ENCODE measurements around the gene LRRC57.

LRRC57 gene

GRCh38 chr15:42499858-42500609 is 48.6 kb downstream of the LRRC57 start:
- no peaks in the 10 kb centered on the region for H3K27me3 ChIP-seq (ENCODE audit: control insufficient read depth, insufficient read depth, low read length)
- H3K9ac ChIP-seq (ENCODE audit: low read depth, low read length), result no peak overlapping the region
- no peaks in the 10 kb centered on the region for H3K9me3 ChIP-seq (replicated peaks; ENCODE audit: low read length)
- no peak overlapping the region for H3K4me3 ChIP-seq (ENCODE audit: low read length)
- H3K4me1 ChIP-seq (ENCODE audit: control insufficient read depth, insufficient read depth, low read length), result peaks cover 28% of the 10 kb centered on the region
- H3K36me3 ChIP-seq (ENCODE audit: insufficient read depth, low read length), result peaks cover 3% of the 10 kb centered on the region
- peak overlapping the region; percentile 7 for H3K4me2 ChIP-seq (ENCODE audit: low read length)

GRCh38 chr15:42498212-42499068 is 50.2 kb downstream of the LRRC57 start:
- no peak overlapping the region for H3K4me2 ChIP-seq (ENCODE audit: low read length)
- H3K9me3 ChIP-seq (replicated peaks; ENCODE audit: low read length), result no peaks in the 10 kb centered on the region
- H3K4me1 ChIP-seq (ENCODE audit: control insufficient read depth, insufficient read depth, low read length), result peaks cover 36% of the 10 kb centered on the region
- no peak overlapping the region for H3K4me3 ChIP-seq (ENCODE audit: low read length)
- H3K36me3 ChIP-seq (ENCODE audit: insufficient read depth, low read length), result peaks cover 3% of the 10 kb centered on the region
- H3K27me3 ChIP-seq (ENCODE audit: control insufficient read depth, insufficient read depth, low read length), result no peaks in the 10 kb centered on the region
- H3K9ac ChIP-seq (ENCODE audit: low read depth, low read length), result no peak overlapping the region

- no peaks in the 10 kb centered on the region for H3K27me3 ChIP-seq (ENCODE audit: control insufficient read depth, insufficient read depth, low read length)
- peaks cover 47% of the 10 kb centered on the region for H3K4me1 ChIP-seq (ENCODE audit: control insufficient read depth, insufficient read depth, low read length)
- H3K4me3 ChIP-seq (ENCODE audit: low read length), result peak within 1 kb of the TSS; percentile 90
- H3K9me3 ChIP-seq (replicated peaks; ENCODE audit: low read length), result no peaks in the 10 kb centered on the region
- peak within 1 kb of the TSS; percentile 86 for H3K4me2 ChIP-seq (ENCODE audit: low read length)
- H3K9ac ChIP-seq (ENCODE audit: low read depth, low read length), result peak within 1 kb of the TSS; percentile 94
- H3K36me3 ChIP-seq (ENCODE audit: insufficient read depth, low read length), result no peaks in the 10 kb centered on the region
Measured at GRCh38 chr15:42495361-42496212, 53.0 kb downstream of the LRRC57 start, which contains the start of gene SNAP23. SNAP23 (plus strand) TSS chr15:42495634; CDS start chr15:42511847, 16,213 bp downstream.

- Histone ChIP-seq H3K36me3 (ENCODE audit: insufficient read depth, low read length) (no peaks in the 10 kb centered on the region), H3K4me1 (ENCODE audit: control insufficient read depth, insufficient read depth, low read length) (peaks cover 41% of the 10 kb centered on the region), H3K4me3 (ENCODE audit: low read length) (peak overlapping the region; percentile 90), H3K4me2 (ENCODE audit: low read length) (peak overlapping the region; percentile 86), H3K9ac (ENCODE audit: low read depth, low read length) (peak overlapping the region; percentile 94), H3K9me3 (replicated peaks; ENCODE audit: low read length) (no peaks in the 10 kb centered on the region), H3K27me3 (ENCODE audit: control insufficient read depth, insufficient read depth, low read length) (no peaks in the 10 kb centered on the region)
Measured at GRCh38 chr15:42494998-42495360, 53.6 kb downstream of the LRRC57 start.

- Histone ChIP-seq H3K4me1 (ENCODE audit: control insufficient read depth, insufficient read depth, low read length) (peaks cover 32% of the 10 kb centered on the region), H3K27me3 (ENCODE audit: control insufficient read depth, insufficient read depth, low read length) (no peaks in the 10 kb centered on the region), H3K4me3 (ENCODE audit: low read length) (no peak overlapping the region), H3K9me3 (replicated peaks; ENCODE audit: low read length) (no peaks in the 10 kb centered on the region), H3K36me3 (ENCODE audit: insufficient read depth, low read length) (no peaks in the 10 kb centered on the region), H3K9ac (ENCODE audit: low read depth, low read length) (no peak overlapping the region), H3K4me2 (ENCODE audit: low read length) (no peak overlapping the region)
Measured at GRCh38 chr15:42493679-42494078, 54.9 kb downstream of the LRRC57 start.

GRCh38 chr15:42491539-42492225 is 56.9 kb downstream of the LRRC57 start:
- Histone ChIP-seq H3K9ac (ENCODE audit: low read depth, low read length) (peak overlapping the region; percentile 95), H3K27me3 (ENCODE audit: control insufficient read depth, insufficient read depth, low read length) (no peaks in the 10 kb centered on the region), H3K4me3 (ENCODE audit: low read length) (peak overlapping the region; percentile 96), H3K9me3 (replicated peaks; ENCODE audit: low read length) (no peaks in the 10 kb centered on the region), H3K4me1 (ENCODE audit: control insufficient read depth, insufficient read depth, low read length) (peaks cover 31% of the 10 kb centered on the region), H3K4me2 (ENCODE audit: low read length) (peak overlapping the region; percentile 97), H3K36me3 (ENCODE audit: insufficient read depth, low read length) (peaks cover 3% of the 10 kb centered on the region)

GRCh38 chr15:42490671-42491538 is 57.7 kb downstream of the LRRC57 start, which contains the start of gene ZNF106:
ZNF106 (minus strand) TSS chr15:42491141; CDS start chr15:42472289, 18,852 bp downstream.
- Histone ChIP-seq H3K9me3 (replicated peaks; ENCODE audit: low read length) (no peaks in the 10 kb centered on the region), H3K4me1 (ENCODE audit: control insufficient read depth, insufficient read depth, low read length) (peaks cover 27% of the 10 kb centered on the region), H3K36me3 (ENCODE audit: insufficient read depth, low read length) (peaks cover 3% of the 10 kb centered on the region), H3K4me3 (ENCODE audit: low read length) (peak within 1 kb of the TSS; percentile 96), H3K4me2 (ENCODE audit: low read length) (peak within 1 kb of the TSS; percentile 97), H3K27me3 (ENCODE audit: control insufficient read depth, insufficient read depth, low read length) (no peaks in the 10 kb centered on the region), H3K9ac (ENCODE audit: low read depth, low read length) (peak within 1 kb of the TSS; percentile 95)

- Histone ChIP-seq H3K4me3 (ENCODE audit: low read length) (peak overlapping the region; percentile 96), H3K4me1 (ENCODE audit: control insufficient read depth, insufficient read depth, low read length) (peaks cover 27% of the 10 kb centered on the region), H3K27me3 (ENCODE audit: control insufficient read depth, insufficient read depth, low read length) (no peaks in the 10 kb centered on the region)
Measured at GRCh38 chr15:42490291-42490670, 58.3 kb downstream of the LRRC57 start.

More at GRCh38 chr15:42490291-42490670, 58.3 kb downstream of the LRRC57 start:
- peak overlapping the region; percentile 95 for H3K9ac ChIP-seq (ENCODE audit: low read depth, low read length)
- peaks cover 3% of the 10 kb centered on the region for H3K36me3 ChIP-seq (ENCODE audit: insufficient read depth, low read length)
- H3K9me3 ChIP-seq (replicated peaks; ENCODE audit: low read length), result no peaks in the 10 kb centered on the region
- H3K4me2 ChIP-seq (ENCODE audit: low read length), result peak overlapping the region; percentile 97

Measured in skeletal muscle satellite cell (primary cell).